GM19351 (cell line): Measurements from ENCODE around the gene NMU.
"Not testable (repeated sequence)": the region's sequence is repeated elsewhere in the genome, so short reads cannot be mapped to it uniquely, and the experiment has no call there.

Experiments used
- ATAC-seq: cut with Tn5 transposase; IDR thresholded peaks from one replicate; pipeline ENCODE4 v1.9.1; 2021; ENCODE audit warnings: mild to moderate bottlenecking, moderate library complexity; ENCODE audit not compliant: unreplicated experiment

The NMU gene

GRCh38 chr4:55568905-55569504 is 67.1 kb downstream of the NMU start:
- ATAC-seq, result peak; percentile 82

DNA sequence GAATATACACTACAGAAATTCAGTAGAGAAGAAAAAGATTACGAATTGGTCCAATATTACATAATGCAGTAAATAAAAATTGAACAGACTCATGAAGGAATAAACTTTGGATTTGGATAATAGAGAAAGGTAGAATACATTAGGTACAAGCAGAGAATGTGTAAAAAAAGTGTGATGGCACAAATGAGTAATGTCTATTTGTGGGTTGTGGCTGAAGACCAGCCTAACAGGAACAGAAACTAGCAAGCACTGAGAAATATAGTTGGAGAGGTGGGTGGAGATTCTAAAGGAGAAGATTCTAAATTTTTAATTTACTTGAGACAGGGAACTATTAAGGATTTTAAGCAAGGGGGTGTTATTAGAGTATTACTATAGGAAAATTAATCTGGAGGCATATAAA is 74.2 kb downstream of the NMU start:
- peak; percentile 100 for ATAC-seq

GRCh38 chr4:55560096-55560495 is 76.0 kb downstream of the NMU start:
- no peak for ATAC-seq

GRCh38 chr4:55554453-55555030 is 81.6 kb downstream of the NMU start:
- ATAC-seq, result no peak

DNA sequence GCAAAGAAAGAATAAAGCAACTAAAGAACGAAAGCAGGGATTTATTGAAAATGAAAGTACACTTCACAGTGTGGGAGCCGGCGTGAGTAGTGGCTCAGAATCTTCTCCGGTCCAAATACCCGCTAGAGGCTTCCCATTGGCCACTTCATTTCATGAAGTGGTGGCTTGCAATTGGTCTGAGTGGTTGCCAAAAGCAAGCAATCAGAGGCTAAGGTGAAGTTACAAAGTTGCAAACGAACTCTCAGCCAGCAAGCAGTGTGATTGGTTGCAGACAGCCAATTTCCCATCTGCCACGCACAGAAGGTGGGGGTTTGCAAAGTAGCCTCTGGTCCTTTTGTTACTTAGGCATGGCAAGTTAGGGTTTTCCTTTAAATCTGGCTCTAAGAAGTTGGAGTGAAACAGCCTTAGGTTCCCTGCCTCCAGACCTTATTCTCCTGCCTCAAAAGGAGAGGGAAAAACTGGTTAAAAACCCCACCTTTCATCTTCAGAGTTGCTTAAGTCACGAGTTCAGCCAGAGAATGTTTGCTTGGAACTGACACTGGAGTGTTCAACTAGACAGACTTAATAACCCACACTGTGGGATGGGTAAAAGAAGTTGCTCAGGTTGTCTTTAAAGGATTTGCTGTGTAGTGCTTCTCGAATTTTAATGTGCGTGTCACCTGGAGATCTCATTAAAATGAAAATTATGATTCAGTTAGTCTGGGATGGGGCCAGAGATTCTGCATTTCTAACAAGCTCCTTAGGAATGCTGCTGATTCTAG is 82.5 kb downstream of the NMU start:
- peak; percentile 74 for ATAC-seq

DNA sequence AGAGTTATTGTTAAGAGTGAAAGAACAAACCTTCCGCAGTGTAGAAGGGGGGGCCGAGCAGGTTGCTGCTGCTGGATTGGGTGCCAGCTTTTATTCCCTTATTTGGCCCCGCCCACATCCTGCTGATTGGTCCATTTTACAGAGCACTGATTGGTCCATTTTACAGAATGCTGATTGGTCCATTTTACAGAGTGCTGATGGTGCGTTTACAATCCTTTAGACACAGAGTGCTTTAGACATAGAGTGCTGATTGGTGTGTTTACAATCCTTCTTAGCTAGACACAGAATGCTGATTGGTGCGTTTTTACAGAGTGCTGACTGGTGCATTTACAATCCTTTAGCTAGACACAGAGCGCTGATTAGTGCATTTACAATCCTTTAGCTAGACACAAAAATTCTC is 84.1 kb downstream of the NMU start:
- ATAC-seq, result not testable (repeated sequence)

- ATAC-seq, result no peak
Observed at GRCh38 chr4:55549888-55550287, 86.2 kb downstream of the NMU start.

GRCh38 chr4:55547918-55548317 is 88.2 kb downstream of the NMU start:
- no peak for ATAC-seq

DNA sequence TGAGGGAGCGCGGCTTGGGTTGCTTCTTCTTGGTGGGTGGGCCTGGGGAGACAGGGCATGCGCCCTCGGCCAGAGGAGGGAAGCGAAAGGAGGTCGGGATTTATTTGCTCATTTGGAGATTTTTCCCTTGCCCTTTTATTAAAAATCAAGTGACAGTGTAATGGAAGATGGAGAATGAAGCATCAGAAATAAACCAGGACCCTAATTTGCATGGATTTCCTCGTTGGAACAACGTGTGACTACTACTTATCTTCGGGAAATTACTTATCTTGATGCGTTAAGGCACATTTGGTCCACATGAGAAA is 88.7 kb downstream of the NMU start:
- no peak for ATAC-seq

GRCh38 chr4:55546756-55547465 is 89.2 kb downstream of the NMU start, which contains the start of gene CLOCK:
TSS of gene CLOCK (minus strand) at chr4:55546909. CDS start at chr4:55482785, 64,124 bp downstream.
- ATAC-seq, result peak; percentile 67

DNA sequence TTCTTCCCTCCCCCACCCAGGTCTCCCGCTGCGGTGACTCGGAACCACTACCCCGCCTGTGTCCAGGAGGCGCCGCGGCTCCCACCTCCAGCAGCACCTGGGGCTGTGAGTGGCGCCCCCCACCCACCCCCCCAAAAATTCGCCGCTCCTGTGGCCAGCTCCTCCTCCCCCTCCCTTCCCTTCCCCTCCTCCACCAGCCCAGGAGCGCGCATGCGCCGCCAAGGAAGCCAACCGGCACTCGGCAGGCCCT is 89.7 kb downstream of the NMU start:
- peak; percentile 41 for ATAC-seq

GRCh38 chr4:55545641-55546505 is 90.2 kb downstream of the NMU start:
- peak; percentile 38 for ATAC-seq
